H1 (cell line): Measurements from ENCODE around the gene PRR4.

ENCODE experiments used
- CBX5 ChIP-seq: fragments of 300-800, 300-1000 bp; sonication (generic); IDR thresholded peaks from 2 replicates; pipeline ENCODE4 v1.7.1; 2016; ENCODE audit warnings: antibody characterized with exemption, low read length, low read depth
- EZH2 ChIP-seq: fragments of 200-600 bp; sonication (generic); IDR thresholded peaks from 2 replicates; pipeline ENCODE4 v1.7.1; 2012; ENCODE audit warnings: low read depth, mild to moderate bottlenecking, moderate library complexity, low read length, inconsistent platforms; ENCODE audit not compliant: severe bottlenecking
- JUND ChIP-seq: IDR thresholded peaks from 2 replicates; pipeline ENCODE4 v1.6.1; 2011; ENCODE audit warnings: mild to moderate bottlenecking, improper control_type of control experiment, low read length
- KDM1A ChIP-seq: fragments of 200-600, 300-600 bp; sonication (generic); IDR thresholded peaks from 2 replicates; pipeline ENCODE4 v1.7.1; 2016; ENCODE audit warnings: mild to moderate bottlenecking, low read length, borderline replicate concordance
- MAFK ChIP-seq: IDR thresholded peaks from 2 replicates; pipeline ENCODE4 v1.6.1; 2012; ENCODE audit warnings: low read depth, mild to moderate bottlenecking, improper control_type of control experiment, low read length
- POLR2A ChIP-seq, 2 experiments: IDR thresholded peaks; 1 replicate in 1 of 2; 2 replicates in 1 of 2; pipeline ENCODE4 v1.6.1; 2011; ENCODE audit warnings: low read depth in 2 of 2, low read length in 2 of 2, mild to moderate bottlenecking in 2 of 2; ENCODE audit errors: control extremely low read depth in 1 of 2
- POLR2AphosphoS5 ChIP-seq: IDR thresholded peaks from 2 replicates; pipeline ENCODE4 v1.6.1; 2011; ENCODE audit warnings: low read depth, low read length
- SIRT6 ChIP-seq: IDR thresholded peaks from one replicate; pipeline ENCODE4 v1.7.1; 2012; ENCODE audit warnings: low read length, inconsistent platforms
- SRF ChIP-seq: IDR thresholded peaks from 2 replicates; pipeline ENCODE4 v1.6.1; 2011; ENCODE audit warnings: mild to moderate bottlenecking, low read depth, low read length, moderate library complexity
- TF ChIP-seq, protein P1 (sequence below), 3 experiments: IDR thresholded peaks; 1 replicate in 2 of 3; 2 replicates in 1 of 3; pipeline versions ENCODE4 v1.5.1 to v1.6.1; 2011; ENCODE audit warnings: low read length in 3 of 3, mild to moderate bottlenecking in 3 of 3, inconsistent platforms in 2 of 3, low read depth in 1 of 3, moderate library complexity in 1 of 3; ENCODE audit not compliant: insufficient read depth in 1 of 3; ENCODE audit errors: control extremely low read depth in 1 of 3

DNA sequence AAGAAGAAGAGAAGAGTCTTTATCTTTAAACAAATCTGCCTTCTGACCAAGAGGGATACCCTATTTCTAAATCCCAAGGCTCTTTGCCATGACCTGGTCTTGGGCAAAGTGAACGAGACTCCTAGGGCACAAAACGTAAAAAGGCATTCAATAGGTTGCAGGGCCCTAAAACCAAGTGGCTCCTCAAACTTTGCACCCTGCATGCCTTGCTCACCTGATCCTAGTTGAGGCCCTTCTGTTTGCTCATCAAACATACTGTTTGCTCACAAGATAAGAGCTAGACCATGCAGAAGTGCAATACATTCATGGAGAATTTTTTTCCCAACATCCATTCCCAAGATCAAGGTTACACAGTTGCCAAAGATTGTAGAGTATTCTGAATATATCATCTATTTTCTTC lies 42.7 kb upstream of the PRR4 start:
- TF ChIP-seq, protein P1, sequence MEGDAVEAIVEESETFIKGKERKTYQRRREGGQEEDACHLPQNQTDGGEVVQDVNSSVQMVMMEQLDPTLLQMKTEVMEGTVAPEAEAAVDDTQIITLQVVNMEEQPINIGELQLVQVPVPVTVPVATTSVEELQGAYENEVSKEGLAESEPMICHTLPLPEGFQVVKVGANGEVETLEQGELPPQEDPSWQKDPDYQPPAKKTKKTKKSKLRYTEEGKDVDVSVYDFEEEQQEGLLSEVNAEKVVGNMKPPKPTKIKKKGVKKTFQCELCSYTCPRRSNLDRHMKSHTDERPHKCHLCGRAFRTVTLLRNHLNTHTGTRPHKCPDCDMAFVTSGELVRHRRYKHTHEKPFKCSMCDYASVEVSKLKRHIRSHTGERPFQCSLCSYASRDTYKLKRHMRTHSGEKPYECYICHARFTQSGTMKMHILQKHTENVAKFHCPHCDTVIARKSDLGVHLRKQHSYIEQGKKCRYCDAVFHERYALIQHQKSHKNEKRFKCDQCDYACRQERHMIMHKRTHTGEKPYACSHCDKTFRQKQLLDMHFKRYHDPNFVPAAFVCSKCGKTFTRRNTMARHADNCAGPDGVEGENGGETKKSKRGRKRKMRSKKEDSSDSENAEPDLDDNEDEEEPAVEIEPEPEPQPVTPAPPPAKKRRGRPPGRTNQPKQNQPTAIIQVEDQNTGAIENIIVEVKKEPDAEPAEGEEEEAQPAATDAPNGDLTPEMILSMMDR (IDR thresholded peaks at IDR 0.05; ENCODE audit: control extremely low read depth in 1 of 3, insufficient read depth in 1 of 3, low read depth in 1 of 3, low read length in 3 of 3) = no peak
- no peak for TF ChIP-seq POLR2AphosphoS5
- TF ChIP-seq EZH2 = no peak
- TF ChIP-seq CBX5 = no peak
- no peak for TF ChIP-seq JUND
- TF ChIP-seq SRF = no peak
- no peak for TF ChIP-seq MAFK
- TF ChIP-seq SIRT6 = no peak
- TF ChIP-seq POLR2A (IDR thresholded peaks at IDR 0.05; ENCODE audit: control extremely low read depth in 1 of 2, low read depth in 2 of 2, low read length in 2 of 2) = no peak
- no peak for TF ChIP-seq KDM1A
